HepG2 (cell line): Measurements from ENCODE around the gene FCHO1. TPM values are rescaled to one million over a fixed set of nuclear protein-coding genes. Genes with fewer than 3 reads are reported as not detected.

Experiments used
- FOXO4 ChIP-seq: sonication (generic); formaldehyde crosslinking; conservative IDR thresholded peaks from 2 replicates; pipeline ENCODE4 v1.8.1; 2023; ENCODE audit warnings: missing genetic modification reagents
- HIC2 ChIP-seq: sonication (generic); formaldehyde crosslinking; IDR thresholded peaks from 2 replicates; pipeline ENCODE4 v1.9.0; 2022; ENCODE audit warnings: low read depth, missing genetic modification reagents
- IKZF5 ChIP-seq: IDR thresholded peaks from 2 replicates; pipeline ENCODE4 v1.6.1; 2018; ENCODE audit warnings: missing genetic modification reagents, mild to moderate bottlenecking, missing compliant biosample characterization
- KAT8 ChIP-seq: IDR thresholded peaks from 2 replicates; pipeline ENCODE4 v1.6.1; 2016; ENCODE audit warnings: missing genetic modification reagents, missing compliant biosample characterization
- MAZ ChIP-seq, 2 experiments: sonication (generic) in 1 of 2; formaldehyde crosslinking in 1 of 2; IDR thresholded peaks; 2 replicates each; pipeline versions ENCODE4 v1.5.0 to v1.6.1; 2012 to 2020; ENCODE audit warnings: low read depth in 2 of 2, mild to moderate bottlenecking in 2 of 2, borderline replicate concordance in 1 of 2, improper control_type of control experiment in 1 of 2, low read length in 1 of 2, missing genetic modification reagents in 1 of 2, moderate library complexity in 1 of 2
- MXD3 ChIP-seq: IDR thresholded peaks from 2 replicates; pipeline ENCODE4 v1.6.1; 2016; ENCODE audit warnings: mild to moderate bottlenecking, missing biosample characterization, missing genetic modification reagents
- NCOA1 ChIP-seq: sonication (generic); formaldehyde crosslinking; IDR thresholded peaks from 2 replicates; pipeline ENCODE4 v1.9.0; 2021; ENCODE audit warnings: missing genetic modification reagents
- NR3C1 ChIP-seq: sonication (generic); formaldehyde crosslinking; IDR thresholded peaks from 2 replicates; pipeline ENCODE4 v1.4.0; 2020; ENCODE audit warnings: missing genetic modification reagents
- PREB ChIP-seq: sonication (generic); formaldehyde crosslinking; IDR thresholded peaks from 2 replicates; pipeline ENCODE4 v1.4.0; 2020; ENCODE audit warnings: missing genetic modification reagents
- SETDB1 ChIP-seq: sonication (generic); formaldehyde crosslinking; IDR thresholded peaks from 2 replicates; pipeline ENCODE4 v1.5.1; 2020; ENCODE audit warnings: missing genetic modification reagents, mild to moderate bottlenecking, borderline replicate concordance
- SP1 ChIP-seq, 2 experiments: fragments of 450-650 bp in 1 of 2; sonication (generic) in 1 of 2; formaldehyde crosslinking in 1 of 2; IDR thresholded peaks; 2 replicates each; pipeline versions ENCODE4 v1.4.0 to v1.6.1; 2016 to 2020; ENCODE audit warnings: missing genetic modification reagents in 1 of 2
- TFE3 ChIP-seq: IDR thresholded peaks from 2 replicates; pipeline ENCODE4 v1.6.1; 2016
- TP53 ChIP-seq: sonication (generic); formaldehyde crosslinking; conservative IDR thresholded peaks from 2 replicates; pipeline ENCODE4 v1.4.0; 2020; ENCODE audit warnings: missing genetic modification reagents
- ZC3H13 ChIP-seq: sonication (generic); formaldehyde crosslinking; IDR thresholded peaks from 2 replicates; pipeline ENCODE4 v1.8.1; 2023; ENCODE audit warnings: mild to moderate bottlenecking, missing genetic modification reagents, moderate library complexity
- ZFP1 ChIP-seq: IDR thresholded peaks from 2 replicates; pipeline ENCODE4 v1.6.1; 2016
- ZNF281 ChIP-seq: sonication (generic); formaldehyde crosslinking; IDR thresholded peaks from 2 replicates; pipeline ENCODE4 v1.4.0; 2020; ENCODE audit warnings: missing genetic modification reagents, borderline replicate concordance
- ZNF644 ChIP-seq: IDR thresholded peaks from 2 replicates; pipeline ENCODE4 v1.6.1; 2016; ENCODE audit warnings: low read depth
- ZNF740 ChIP-seq: sonication (generic); formaldehyde crosslinking; IDR thresholded peaks from 2 replicates; pipeline ENCODE4 v1.4.0; 2020; ENCODE audit warnings: missing genetic modification reagents
- polyA plus RNA-seq, 8 experiments: library from polyadenylated mRNA; depleted of rRNA in 3 of 8; stranded (reverse) in 7 of 8; unstranded in 1 of 8; fragments of >200 nt; fragmentation: Illumina TruSeq in 4 of 8; extraction: Trizol in 4 of 8; gene quantifications; 2 replicates each; pipeline versions ENCODE4 v1.2.1 to v1.2.3, GENCODE V29; 2011 to 2016; ENCODE audit warnings: low read depth in 4 of 8, missing spikeins in 1 of 8, mixed read lengths in 1 of 8; ENCODE audit not compliant: insufficient read depth in 1 of 8
- total RNA-seq, 5 experiments: library from RNA; depleted of rRNA; stranded (reverse); fragments of >200 nt; fragmentation: Illumina TruSeq; extraction: Trizol; gene quantifications; 2 replicates each; pipeline ENCODE4 v1.2.3, GENCODE V29; 2016; ENCODE audit warnings: low read depth in 1 of 5

Gene FCHO1
- total and polyA plus RNA-seq, 2 of the 13 experiments (the other 11 are each of a cell fraction or from before 2014, with no cell fraction given), result 1.3 to 3.1 TPM

GRCh38 chr19:17765069-17765618 is 13.9 kb downstream of the FCHO1 start (continued):
- TF ChIP-seq IKZF5 (CRISPR knock-in tag), result peak; percentile 32; the same call in 1 of the 2 replicates
- TF ChIP-seq ZNF644 (CRISPR knock-in tag), result peak; percentile 71; the same call in 1 of the 2 replicates
- no peak for TF ChIP-seq NCOA1
- 0 out of 2 replicates have a peak, but pooled peaks have one; percentile 27 for TF ChIP-seq MXD3 (CRISPR knock-in tag)
- no peak for TF ChIP-seq NR3C1
- TF ChIP-seq ZFP1 (CRISPR knock-in tag), result no peak
- TF ChIP-seq HIC2, result peak; percentile 67; the same call in 1 of the 2 replicates
- peak; percentile 32; the same call in 1 of the 2 replicates for TF ChIP-seq TFE3 (CRISPR knock-in tag)
- no peak for TF ChIP-seq SP1 (IDR thresholded peaks at IDR 0.05)
- TF ChIP-seq SP1 (CRISPR knock-in tag; IDR thresholded peaks at IDR 0.05), result no peak; the same call in 1 of the 2 replicates
- no peak for TF ChIP-seq ZC3H13
- TF ChIP-seq ZNF281, result no peak
- TF ChIP-seq FOXO4 (CRISPR knock-in tag), result no peak
- no peak for TF ChIP-seq ZNF740 (CRISPR knock-in tag)
- no peak for TF ChIP-seq TP53 (CRISPR knock-in tag)
- TF ChIP-seq KAT8 (CRISPR knock-in tag), result peak; percentile 82
- TF ChIP-seq PREB (CRISPR knock-in tag), result no peak
- no peak for TF ChIP-seq MAZ (IDR thresholded peaks at IDR 0.05; ENCODE audit: borderline replicate concordance, low read depth, low read length)
- no peak for TF ChIP-seq MAZ (CRISPR knock-in tag; IDR thresholded peaks at IDR 0.05; ENCODE audit: low read depth)
- TF ChIP-seq SETDB1, result no peak
